ENCODE measurements around the gene PARD6B.
"Not testable (repeated sequence)": the region's sequence is repeated elsewhere in the genome, so short reads cannot be mapped to it uniquely, and the experiment has no call there.

The PARD6B gene

DNA sequence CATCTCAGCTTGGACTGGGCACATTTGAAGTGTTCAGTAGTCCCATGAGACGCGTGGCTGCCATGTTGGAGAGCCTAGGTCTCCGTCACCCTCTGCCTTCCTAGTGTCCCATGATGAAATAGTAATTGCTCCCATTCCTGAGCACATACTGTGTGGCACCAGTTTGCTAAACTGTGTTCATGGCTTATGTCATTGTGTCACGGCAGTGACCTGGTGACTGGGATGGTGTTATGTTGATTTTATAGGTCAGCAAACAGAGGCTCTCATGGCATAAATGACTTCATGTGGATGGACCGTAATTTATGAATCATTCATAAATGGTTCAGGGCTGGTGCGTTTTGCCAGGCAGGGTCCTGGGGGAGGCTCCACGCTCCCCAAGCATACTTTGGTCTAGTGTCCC, 67.3 kb downstream of the PARD6B start:
- TF ChIP-seq, protein P1, sequence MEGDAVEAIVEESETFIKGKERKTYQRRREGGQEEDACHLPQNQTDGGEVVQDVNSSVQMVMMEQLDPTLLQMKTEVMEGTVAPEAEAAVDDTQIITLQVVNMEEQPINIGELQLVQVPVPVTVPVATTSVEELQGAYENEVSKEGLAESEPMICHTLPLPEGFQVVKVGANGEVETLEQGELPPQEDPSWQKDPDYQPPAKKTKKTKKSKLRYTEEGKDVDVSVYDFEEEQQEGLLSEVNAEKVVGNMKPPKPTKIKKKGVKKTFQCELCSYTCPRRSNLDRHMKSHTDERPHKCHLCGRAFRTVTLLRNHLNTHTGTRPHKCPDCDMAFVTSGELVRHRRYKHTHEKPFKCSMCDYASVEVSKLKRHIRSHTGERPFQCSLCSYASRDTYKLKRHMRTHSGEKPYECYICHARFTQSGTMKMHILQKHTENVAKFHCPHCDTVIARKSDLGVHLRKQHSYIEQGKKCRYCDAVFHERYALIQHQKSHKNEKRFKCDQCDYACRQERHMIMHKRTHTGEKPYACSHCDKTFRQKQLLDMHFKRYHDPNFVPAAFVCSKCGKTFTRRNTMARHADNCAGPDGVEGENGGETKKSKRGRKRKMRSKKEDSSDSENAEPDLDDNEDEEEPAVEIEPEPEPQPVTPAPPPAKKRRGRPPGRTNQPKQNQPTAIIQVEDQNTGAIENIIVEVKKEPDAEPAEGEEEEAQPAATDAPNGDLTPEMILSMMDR (IDR thresholded peaks at IDR 0.05; ENCODE audit: low read depth, low read length), result no peak
- no peaks in the 10 kb centered on the region for H3K36me3 ChIP-seq
- H3K27me3 ChIP-seq (ENCODE audit: insufficient read depth, low read depth, severe bottlenecking), result peaks cover 2% of the 10 kb centered on the region
- no peak overlapping the region for H3K4me3 ChIP-seq (ENCODE audit: low read depth, low read length)
- H3K27ac ChIP-seq, result no peak overlapping the region
- DNase-seq, result no peak
- H3K9me3 ChIP-seq (ENCODE audit: severe bottlenecking), result no peaks in the 10 kb centered on the region

DNA sequence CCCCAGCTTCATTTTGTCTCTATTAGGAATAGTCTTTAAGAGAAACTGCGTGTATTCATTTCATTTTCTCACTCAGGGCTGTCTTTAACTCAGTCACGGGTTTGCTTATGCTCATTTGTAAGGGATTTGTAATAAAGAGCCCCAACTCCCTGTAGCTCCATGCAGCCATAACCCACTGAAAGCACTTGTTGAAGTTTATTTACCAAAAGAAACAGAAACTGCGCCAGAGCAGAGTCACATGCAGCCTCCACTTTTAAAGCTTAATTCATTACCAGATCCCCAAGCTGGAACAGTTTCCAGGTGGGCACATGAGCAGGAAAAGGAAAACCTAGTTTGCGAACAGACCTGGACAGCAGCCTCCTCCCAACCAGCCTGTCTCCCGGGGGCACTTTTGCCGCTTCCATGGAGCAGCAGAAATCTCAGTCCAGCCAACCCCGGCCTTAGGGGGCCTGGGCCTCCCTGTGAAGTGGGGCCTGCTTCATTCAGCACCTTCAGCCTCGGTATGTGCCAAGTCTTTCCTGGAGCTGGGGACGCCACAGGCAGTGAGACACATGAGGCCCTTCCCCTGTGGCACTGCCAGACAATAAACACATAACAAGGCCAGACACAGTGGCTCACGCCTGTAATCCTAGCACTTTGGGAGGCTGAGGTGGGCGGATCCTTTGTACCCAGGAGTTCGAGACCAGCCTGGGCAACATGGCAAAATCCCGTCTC, 68.0 kb downstream of the PARD6B start:
- no peaks in the 10 kb centered on the region for H3K9me3 ChIP-seq (ENCODE audit: severe bottlenecking)
- H3K27me3 ChIP-seq (ENCODE audit: insufficient read depth, low read depth, severe bottlenecking), result peaks cover 2% of the 10 kb centered on the region
- H3K36me3 ChIP-seq, result no peaks in the 10 kb centered on the region
- H3K27ac ChIP-seq, result no peak overlapping the region
- no peak for DNase-seq
- no peak overlapping the region for H3K4me3 ChIP-seq (ENCODE audit: low read depth, low read length)
- TF ChIP-seq, protein P1 (IDR thresholded peaks at IDR 0.05; ENCODE audit: low read depth, low read length), result no peak

DNA sequence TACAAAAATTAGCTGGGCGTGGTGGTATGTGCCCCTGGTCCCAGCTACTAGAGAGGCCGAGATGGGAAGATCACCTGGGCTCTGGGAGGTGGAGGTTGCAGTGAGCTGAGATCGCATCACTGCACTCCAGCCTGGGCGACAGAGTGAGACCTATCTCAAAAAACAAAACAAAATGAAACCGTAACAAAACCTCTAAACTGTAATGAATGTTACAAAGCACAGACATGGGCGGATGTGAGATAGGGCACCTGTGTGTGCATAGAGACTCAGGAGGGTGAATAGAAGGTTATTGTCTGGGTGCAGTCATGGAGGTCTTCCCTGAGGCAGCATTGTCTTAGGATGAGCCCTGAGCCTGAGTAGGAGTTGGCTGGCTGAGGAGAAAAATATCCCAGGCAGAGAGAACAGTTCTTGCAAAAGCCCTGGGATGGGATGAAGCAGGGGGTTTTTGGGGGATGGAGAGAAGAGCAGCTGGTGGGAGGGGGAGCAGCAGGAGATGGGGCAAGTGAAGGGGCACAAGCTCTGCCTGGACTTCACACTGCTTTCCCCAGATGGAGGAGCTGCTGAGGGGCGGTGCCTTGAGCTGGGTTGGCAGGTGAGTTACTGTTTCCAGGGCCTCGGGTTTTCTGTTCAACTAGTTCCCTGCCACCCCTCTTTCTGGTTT, 68.6 kb downstream of the PARD6B start:
- no peaks in the 10 kb centered on the region for H3K9me3 ChIP-seq (ENCODE audit: severe bottlenecking)
- TF ChIP-seq, protein P1 (IDR thresholded peaks at IDR 0.05; ENCODE audit: low read depth, low read length), result no peak
- H3K27ac ChIP-seq, result no peak overlapping the region
- no peak for DNase-seq
- H3K27me3 ChIP-seq (ENCODE audit: insufficient read depth, low read depth, severe bottlenecking), result peaks cover 2% of the 10 kb centered on the region
- no peaks in the 10 kb centered on the region for H3K36me3 ChIP-seq
- H3K4me3 ChIP-seq (ENCODE audit: low read depth, low read length), result no peak overlapping the region

DNA sequence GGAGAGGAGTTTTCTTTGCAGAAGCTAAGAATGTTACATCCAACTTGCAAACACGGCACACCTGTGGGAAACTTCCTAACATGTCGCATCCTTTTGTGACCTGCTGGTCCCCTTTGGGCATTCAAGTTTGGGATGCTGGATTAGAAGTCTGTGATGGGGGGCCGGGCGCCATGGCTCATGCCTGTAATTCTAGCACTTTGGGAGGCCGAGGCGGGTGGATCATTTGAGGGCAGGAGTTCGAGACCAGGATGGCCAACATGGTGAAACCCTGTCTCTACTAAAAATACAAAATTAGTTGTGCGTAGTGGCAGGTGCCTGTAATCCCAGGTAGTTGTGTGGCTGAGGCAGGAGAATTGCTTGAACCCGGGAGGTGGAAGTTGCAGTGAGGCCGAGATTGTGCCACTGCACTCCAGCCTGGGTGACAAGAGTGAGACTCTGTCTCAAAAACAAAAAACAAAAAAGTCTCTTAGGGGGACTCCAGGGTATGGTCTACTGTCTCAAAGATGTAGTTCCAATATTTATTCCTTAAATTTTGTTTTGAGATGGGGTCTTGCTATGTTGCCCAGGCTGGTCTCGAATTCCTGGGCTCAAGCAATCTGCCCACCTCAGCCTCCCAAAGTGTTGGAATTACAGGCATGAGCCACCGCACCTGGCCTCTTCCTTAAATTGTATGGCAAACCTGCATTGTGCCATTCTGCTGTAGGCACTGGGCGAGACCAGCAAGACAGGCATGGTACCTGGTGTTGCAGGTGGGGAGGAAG, 69.8 kb downstream of the PARD6B start:
- not testable (repeated sequence) for H3K9me3 ChIP-seq (ENCODE audit: severe bottlenecking); H3K4me3 ChIP-seq (ENCODE audit: low read depth, low read length); DNase-seq; H3K36me3 ChIP-seq; H3K27ac ChIP-seq; H3K27me3 ChIP-seq (ENCODE audit: insufficient read depth, low read depth, severe bottlenecking)

DNA sequence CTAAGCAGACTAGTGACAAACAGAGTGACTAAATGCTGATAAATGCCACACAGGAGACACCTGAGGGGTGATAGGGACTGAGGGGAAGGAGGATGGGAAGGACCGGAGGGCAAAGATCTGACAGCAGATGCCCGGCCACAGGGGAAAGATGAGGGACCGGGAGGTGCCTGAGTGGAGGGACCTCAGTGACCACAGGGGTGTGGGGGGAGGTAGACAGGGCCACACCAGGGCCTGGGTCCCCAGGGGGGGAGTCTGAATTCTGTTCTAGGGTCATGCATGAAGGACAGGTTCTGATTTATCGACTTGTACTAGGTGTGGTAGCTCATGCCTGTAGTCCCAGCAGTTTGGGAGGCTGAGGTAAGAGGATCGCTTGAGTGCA, 70.4 kb downstream of the PARD6B start:
- H3K4me3 ChIP-seq (ENCODE audit: low read depth, low read length), result no peak overlapping the region
- no peaks in the 10 kb centered on the region for H3K36me3 ChIP-seq
- no peaks in the 10 kb centered on the region for H3K27me3 ChIP-seq (ENCODE audit: insufficient read depth, low read depth, severe bottlenecking)
- TF ChIP-seq, protein P1 (IDR thresholded peaks at IDR 0.05; ENCODE audit: low read depth, low read length), result no peak
- no peak overlapping the region for H3K27ac ChIP-seq
- DNase-seq, result no peak
- H3K9me3 ChIP-seq (ENCODE audit: severe bottlenecking), result no peaks in the 10 kb centered on the region

DNA sequence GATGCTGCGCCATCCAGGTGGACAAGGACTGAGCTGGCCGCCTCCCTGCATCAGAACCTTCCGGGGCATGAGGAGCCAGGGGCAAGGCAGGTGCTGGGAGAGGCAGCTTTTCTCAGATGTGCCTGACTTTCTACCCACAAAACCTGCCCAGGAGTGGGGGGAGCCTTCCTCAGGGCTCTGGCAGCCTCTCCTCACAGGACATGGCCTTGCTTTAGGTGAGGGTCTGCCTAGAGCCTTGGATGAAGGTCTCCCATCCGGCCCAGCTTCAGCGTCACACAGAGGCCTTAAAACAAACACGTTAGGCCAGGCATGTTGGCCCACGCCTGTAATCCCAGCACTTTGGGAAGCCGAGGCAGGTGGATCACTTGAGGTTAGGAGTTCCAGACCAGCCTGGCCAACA, 70.9 kb downstream of the PARD6B start:
- Histone ChIP-seq H3K4me3 (ENCODE audit: low read depth, low read length) (no peak overlapping the region), H3K9me3 (ENCODE audit: severe bottlenecking) (no peaks in the 10 kb centered on the region), H3K27ac (no peak overlapping the region), H3K27me3 (ENCODE audit: insufficient read depth, low read depth, severe bottlenecking) (no peaks in the 10 kb centered on the region), H3K36me3 (no peaks in the 10 kb centered on the region)
- TF ChIP-seq, protein P1 (IDR thresholded peaks at IDR 0.05; ENCODE audit: low read depth, low read length), result no peak
- no peak for DNase-seq

Data from WERI-Rb-1 (cell line).